Measurements from ENCODE around the gene ANKS1A. TPM values are rescaled to one million over a fixed set of nuclear protein-coding genes. Genes with fewer than 3 reads are reported as not detected.
A peak's percentile ranks its signal among the peaks of the same experiment; 100 is the strongest.

ANKS1A gene
- total RNA-seq, 2 donors from 2014 or later, result 34.9 to 36.4 TPM

GRCh38 chr6:35072698-35073055 is 183.6 kb downstream of the ANKS1A start:
- Mint-ChIP-seq H3K36me3 (ENCODE audit: low read depth) (peaks cover 20% of the 10 kb centered on the region), H3K4me1 (peaks cover 65% of the 10 kb centered on the region), H3K4me3 (no peak overlapping the region), H3K9me3 (no peaks in the 10 kb centered on the region), H3K27ac (peak overlapping the region; percentile 74), H3K27me3 (ENCODE audit: insufficient read depth) (no peaks in the 10 kb centered on the region)
- Histone ChIP-seq H3K4me3 (ENCODE audit: low read length) (no peak overlapping the region), H3K36me3 (ENCODE audit: control insufficient read depth, insufficient read depth, low read length) (no peaks in the 10 kb centered on the region), H3K27ac (ENCODE audit: low read depth, low read length) (no peak overlapping the region), H3K27me3 (ENCODE audit: control insufficient read depth, insufficient read depth, low read length, poor library complexity, severe bottlenecking) (no peaks in the 10 kb centered on the region), H3K9me3 (ENCODE audit: control insufficient read depth, low read length) (no peaks in the 10 kb centered on the region), H3K4me1 (ENCODE audit: control insufficient read depth, insufficient read depth, low read length) (peaks cover 30% of the 10 kb centered on the region), H3K9ac (ENCODE audit: extremely low read depth, low read length, poor library complexity, severe bottlenecking) (no peak overlapping the region)
- no peak for TF ChIP-seq CTCF (conservative IDR thresholded peaks at IDR 0.05)
- DNase-seq, result no peak
- WGBS, 2 experiments (ENCODE audit: insufficient coverage in 1 of 2, insufficient read length in 1 of 2), result 95 to 96% methylated on average over 5 to 9 of the region's 9 CpGs

GRCh38 chr6:35073211-35073610 is 184.2 kb downstream of the ANKS1A start:
- no peaks in the 10 kb centered on the region for H3K9me3 ChIP-seq (ENCODE audit: control insufficient read depth, low read length)
- no peak overlapping the region for H3K4me3 Mint-ChIP-seq
- no peaks in the 10 kb centered on the region for H3K27me3 ChIP-seq (ENCODE audit: control insufficient read depth, insufficient read depth, low read length, poor library complexity, severe bottlenecking)
- H3K36me3 ChIP-seq (ENCODE audit: control insufficient read depth, insufficient read depth, low read length), result no peaks in the 10 kb centered on the region
- peaks cover 30% of the 10 kb centered on the region for H3K4me1 ChIP-seq (ENCODE audit: control insufficient read depth, insufficient read depth, low read length)
- peaks cover 62% of the 10 kb centered on the region for H3K4me1 Mint-ChIP-seq
- no peak overlapping the region for H3K4me3 ChIP-seq (ENCODE audit: low read length)
- DNase-seq, result no peak
- 86 to 95% methylated on average over 10 of the region's 10 CpGs for WGBS, 2 experiments (ENCODE audit: insufficient coverage in 1 of 2, insufficient read length in 1 of 2)
- no peak overlapping the region for H3K9ac ChIP-seq (ENCODE audit: extremely low read depth, low read length, poor library complexity, severe bottlenecking)
- peak overlapping the region; percentile 74 for H3K27ac Mint-ChIP-seq
- H3K36me3 Mint-ChIP-seq (ENCODE audit: low read depth), result peaks cover 20% of the 10 kb centered on the region
- H3K27me3 Mint-ChIP-seq (ENCODE audit: insufficient read depth), result no peaks in the 10 kb centered on the region
- H3K9me3 Mint-ChIP-seq, result no peaks in the 10 kb centered on the region
- TF ChIP-seq CTCF (conservative IDR thresholded peaks at IDR 0.05), result no peak
- H3K27ac ChIP-seq (ENCODE audit: low read depth, low read length), result no peak overlapping the region

- H3K27ac ChIP-seq (ENCODE audit: low read depth, low read length), result no peak overlapping the region
- Mint-ChIP-seq H3K27ac (peak overlapping the region; percentile 62), H3K4me1 (peaks cover 55% of the 10 kb centered on the region), H3K36me3 (ENCODE audit: low read depth) (peaks cover 17% of the 10 kb centered on the region), H3K4me3 (no peak overlapping the region), H3K27me3 (ENCODE audit: insufficient read depth) (no peaks in the 10 kb centered on the region), H3K9me3 (no peaks in the 10 kb centered on the region)
- no peak overlapping the region for H3K4me3 ChIP-seq (ENCODE audit: low read length)
- TF ChIP-seq CTCF (conservative IDR thresholded peaks at IDR 0.05), result no peak
- no peaks in the 10 kb centered on the region for H3K27me3 ChIP-seq (ENCODE audit: control insufficient read depth, insufficient read depth, low read length, poor library complexity, severe bottlenecking)
- DNase-seq, result no peak
- no peaks in the 10 kb centered on the region for H3K9me3 ChIP-seq (ENCODE audit: control insufficient read depth, low read length)
- H3K36me3 ChIP-seq (ENCODE audit: control insufficient read depth, insufficient read depth, low read length), result no peaks in the 10 kb centered on the region
- H3K9ac ChIP-seq (ENCODE audit: extremely low read depth, low read length, poor library complexity, severe bottlenecking), result no peak overlapping the region
- 94 to 97% methylated on average over 19 to 20 of the region's 20 CpGs for WGBS, 2 experiments (ENCODE audit: insufficient coverage in 1 of 2, insufficient read length in 1 of 2)
- H3K4me1 ChIP-seq (ENCODE audit: control insufficient read depth, insufficient read depth, low read length), result peaks cover 24% of the 10 kb centered on the region
These were observed 184.9 kb downstream of the ANKS1A start for GRCh38 chr6:35073766-35074471.

Measured in endodermal cell (in vitro differentiated cells).